ENCODE measurements around the gene TTC9B.

The TTC9B gene

GRCh38 chr19:40239415-40240226 lies 21.4 kb upstream of the TTC9B start:
- Histone ChIP-seq H3K4me1 (ENCODE audit: control insufficient read depth, insufficient read depth, low read length) (no peaks in the 10 kb centered on the region), H3K4me3 (ENCODE audit: low read depth, low read length) (no peak overlapping the region), H3K27ac (ENCODE audit: low read depth, low read length) (no peak overlapping the region), H3K9ac (ENCODE audit: low read depth, low read length) (no peak overlapping the region), H3K9me3 (ENCODE audit: control insufficient read depth, insufficient read depth, low read length) (no peaks in the 10 kb centered on the region), H3K27me3 (ENCODE audit: control insufficient read depth, insufficient read depth, low read length) (no peaks in the 10 kb centered on the region), H3K36me3 (ENCODE audit: control insufficient read depth, insufficient read depth, low read length) (peaks cover 68% of the 10 kb centered on the region)

DNA sequence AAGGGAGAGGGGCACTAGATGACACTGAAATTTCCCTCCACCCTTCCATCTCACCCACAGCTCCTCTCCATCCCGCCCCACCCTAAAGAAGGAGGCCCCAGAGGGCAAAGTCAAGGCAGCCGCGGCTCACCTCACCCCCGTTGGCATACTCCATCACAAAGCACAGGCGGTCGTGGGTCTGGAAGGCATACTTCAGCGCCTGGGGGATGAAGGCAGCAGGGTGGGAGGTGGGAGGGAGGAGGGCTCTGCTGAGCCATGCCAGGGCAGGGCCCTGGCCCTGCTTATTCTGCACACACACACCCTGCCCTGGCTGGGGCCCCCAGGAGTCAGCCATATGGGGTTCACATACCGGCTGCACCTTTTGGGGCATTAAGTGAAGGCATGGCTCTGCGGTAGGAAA lies 20.6 kb upstream of the TTC9B start:
- H3K9me3 ChIP-seq (ENCODE audit: control insufficient read depth, insufficient read depth, low read length): no peaks in the 10 kb centered on the region
- peaks cover 68% of the 10 kb centered on the region for H3K36me3 ChIP-seq (ENCODE audit: control insufficient read depth, insufficient read depth, low read length)
- no peaks in the 10 kb centered on the region for H3K27me3 ChIP-seq (ENCODE audit: control insufficient read depth, insufficient read depth, low read length)
- H3K4me1 ChIP-seq (ENCODE audit: control insufficient read depth, insufficient read depth, low read length): no peaks in the 10 kb centered on the region
- no peak overlapping the region for H3K27ac ChIP-seq (ENCODE audit: low read depth, low read length)
- no peak overlapping the region for H3K4me3 ChIP-seq (ENCODE audit: low read depth, low read length)
- H3K9ac ChIP-seq (ENCODE audit: low read depth, low read length): no peak overlapping the region

DNA sequence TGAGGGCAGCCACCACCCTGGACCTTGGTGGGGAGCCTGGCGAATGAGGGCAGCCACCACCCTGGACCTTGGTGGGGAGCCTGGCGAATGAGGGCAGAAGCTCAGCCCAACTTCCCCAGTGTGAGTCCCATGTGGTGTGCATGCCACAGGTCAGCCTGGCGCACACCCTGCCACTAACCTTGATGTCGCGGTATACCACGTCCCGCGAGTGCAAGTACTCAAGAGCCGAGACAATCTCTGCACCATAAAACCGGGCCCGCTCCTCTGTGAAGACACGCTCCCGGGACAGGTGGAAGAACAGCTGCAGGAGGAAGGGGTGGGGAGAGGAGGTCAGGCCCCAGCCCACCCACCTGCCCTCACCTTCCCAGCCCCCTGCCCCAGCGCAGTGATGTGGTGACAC lies 19.6 kb upstream of the TTC9B start:
- H3K4me1 ChIP-seq (ENCODE audit: control insufficient read depth, insufficient read depth, low read length): no peaks in the 10 kb centered on the region
- H3K9ac ChIP-seq (ENCODE audit: low read depth, low read length): no peak overlapping the region
- H3K27me3 ChIP-seq (ENCODE audit: control insufficient read depth, insufficient read depth, low read length): no peaks in the 10 kb centered on the region
- no peak overlapping the region for H3K27ac ChIP-seq (ENCODE audit: low read depth, low read length)
- peaks cover 72% of the 10 kb centered on the region for H3K36me3 ChIP-seq (ENCODE audit: control insufficient read depth, insufficient read depth, low read length)
- no peak overlapping the region for H3K4me3 ChIP-seq (ENCODE audit: low read depth, low read length)
- no peaks in the 10 kb centered on the region for H3K9me3 ChIP-seq (ENCODE audit: control insufficient read depth, insufficient read depth, low read length)

GRCh38 chr19:40236366-40236765 lies 18.2 kb upstream of the TTC9B start:
- Histone ChIP-seq H3K9ac (ENCODE audit: low read depth, low read length) (no peak overlapping the region), H3K27me3 (ENCODE audit: control insufficient read depth, insufficient read depth, low read length) (no peaks in the 10 kb centered on the region), H3K27ac (ENCODE audit: low read depth, low read length) (no peak overlapping the region), H3K9me3 (ENCODE audit: control insufficient read depth, insufficient read depth, low read length) (no peaks in the 10 kb centered on the region), H3K36me3 (ENCODE audit: control insufficient read depth, insufficient read depth, low read length) (peaks cover 61% of the 10 kb centered on the region), H3K4me3 (ENCODE audit: low read depth, low read length) (no peak overlapping the region), H3K4me1 (ENCODE audit: control insufficient read depth, insufficient read depth, low read length) (peaks cover 8% of the 10 kb centered on the region)

DNA sequence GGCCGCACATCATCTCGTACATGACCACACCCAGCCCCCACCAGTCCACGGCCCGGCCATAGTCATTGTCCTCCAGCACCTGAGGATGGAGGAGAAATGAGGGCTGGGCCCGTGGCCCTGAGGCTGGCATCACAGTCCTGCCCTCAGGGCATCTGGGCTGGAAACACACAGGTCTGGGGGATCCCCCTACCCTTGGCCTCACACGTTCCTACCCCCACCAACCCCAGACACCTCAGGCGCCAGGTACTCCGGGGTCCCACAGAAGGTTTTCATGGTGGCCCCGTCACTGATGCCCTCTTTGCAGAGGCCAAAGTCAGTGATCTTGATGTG lies 17.8 kb upstream of the TTC9B start:
- Histone ChIP-seq H3K9ac (ENCODE audit: low read depth, low read length) (no peak overlapping the region), H3K9me3 (ENCODE audit: control insufficient read depth, insufficient read depth, low read length) (no peaks in the 10 kb centered on the region), H3K36me3 (ENCODE audit: control insufficient read depth, insufficient read depth, low read length) (peaks cover 57% of the 10 kb centered on the region), H3K27ac (ENCODE audit: low read depth, low read length) (no peak overlapping the region), H3K27me3 (ENCODE audit: control insufficient read depth, insufficient read depth, low read length) (no peaks in the 10 kb centered on the region), H3K4me3 (ENCODE audit: low read depth, low read length) (no peak overlapping the region), H3K4me1 (ENCODE audit: control insufficient read depth, insufficient read depth, low read length) (peaks cover 11% of the 10 kb centered on the region)

- peaks cover 53% of the 10 kb centered on the region for H3K36me3 ChIP-seq (ENCODE audit: control insufficient read depth, insufficient read depth, low read length)
- H3K27me3 ChIP-seq (ENCODE audit: control insufficient read depth, insufficient read depth, low read length): no peaks in the 10 kb centered on the region
- no peak overlapping the region for H3K9ac ChIP-seq (ENCODE audit: low read depth, low read length)
- H3K4me1 ChIP-seq (ENCODE audit: control insufficient read depth, insufficient read depth, low read length): peaks cover 12% of the 10 kb centered on the region
- H3K4me3 ChIP-seq (ENCODE audit: low read depth, low read length): no peak overlapping the region
- no peaks in the 10 kb centered on the region for H3K9me3 ChIP-seq (ENCODE audit: control insufficient read depth, insufficient read depth, low read length)
- H3K27ac ChIP-seq (ENCODE audit: low read depth, low read length): no peak overlapping the region
Observed at GRCh38 chr19:40235238-40236025, 17.2 kb upstream of the TTC9B start.

DNA sequence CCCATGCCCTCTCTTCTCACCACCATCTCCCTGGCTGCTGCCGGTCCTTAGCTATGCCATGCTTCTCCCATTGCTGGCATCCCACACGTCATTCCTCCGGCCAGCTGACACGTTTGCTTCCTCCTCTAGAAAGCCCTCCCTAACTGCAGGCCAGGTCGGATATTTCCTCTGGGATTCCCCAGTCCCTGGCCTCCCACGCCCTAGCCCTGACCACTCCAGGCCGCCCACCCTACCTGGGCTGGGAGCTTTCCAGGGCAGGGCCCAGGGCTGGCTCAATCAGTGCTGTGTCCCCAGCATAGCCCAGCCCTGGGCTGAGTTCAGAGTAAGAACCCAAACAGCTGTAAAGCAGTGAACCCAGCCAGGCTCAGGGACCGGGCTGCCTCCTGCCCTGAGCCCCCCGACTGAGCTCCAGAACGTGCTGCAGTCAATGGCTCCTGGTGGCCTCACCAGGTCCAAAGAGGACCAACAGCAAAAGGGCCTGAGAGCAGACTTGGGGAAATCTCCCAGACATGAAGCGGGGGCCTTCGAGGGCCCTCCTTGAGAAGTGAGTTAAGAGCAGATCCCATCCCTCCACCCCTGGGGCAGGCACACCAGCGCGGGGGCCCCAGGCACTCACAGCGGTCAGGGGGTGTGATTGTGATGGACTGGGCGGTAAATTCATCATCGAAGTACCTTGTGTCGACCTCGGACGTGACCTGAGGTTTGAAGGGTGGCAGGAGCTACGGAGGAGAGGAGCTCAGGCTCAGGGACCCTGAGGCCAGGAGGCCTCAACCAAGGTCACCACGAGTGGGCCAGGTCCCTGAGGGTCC lies 16.4 kb upstream of the TTC9B start:
- Histone ChIP-seq H3K4me1 (ENCODE audit: control insufficient read depth, insufficient read depth, low read length) (peaks cover 12% of the 10 kb centered on the region), H3K4me3 (ENCODE audit: low read depth, low read length) (no peak overlapping the region), H3K9ac (ENCODE audit: low read depth, low read length) (no peak overlapping the region), H3K9me3 (ENCODE audit: control insufficient read depth, insufficient read depth, low read length) (no peaks in the 10 kb centered on the region), H3K27me3 (ENCODE audit: control insufficient read depth, insufficient read depth, low read length) (no peaks in the 10 kb centered on the region), H3K27ac (ENCODE audit: low read depth, low read length) (no peak overlapping the region), H3K36me3 (ENCODE audit: control insufficient read depth, insufficient read depth, low read length) (peaks cover 45% of the 10 kb centered on the region)

GRCh38 chr19:40233811-40234389 lies 15.7 kb upstream of the TTC9B start:
- Histone ChIP-seq H3K27me3 (ENCODE audit: control insufficient read depth, insufficient read depth, low read length) (no peaks in the 10 kb centered on the region), H3K4me1 (ENCODE audit: control insufficient read depth, insufficient read depth, low read length) (peaks cover 12% of the 10 kb centered on the region), H3K9ac (ENCODE audit: low read depth, low read length) (no peak overlapping the region), H3K27ac (ENCODE audit: low read depth, low read length) (no peak overlapping the region), H3K4me3 (ENCODE audit: low read depth, low read length) (no peak overlapping the region), H3K36me3 (ENCODE audit: control insufficient read depth, insufficient read depth, low read length) (peaks cover 38% of the 10 kb centered on the region), H3K9me3 (ENCODE audit: control insufficient read depth, insufficient read depth, low read length) (no peaks in the 10 kb centered on the region)

DNA sequence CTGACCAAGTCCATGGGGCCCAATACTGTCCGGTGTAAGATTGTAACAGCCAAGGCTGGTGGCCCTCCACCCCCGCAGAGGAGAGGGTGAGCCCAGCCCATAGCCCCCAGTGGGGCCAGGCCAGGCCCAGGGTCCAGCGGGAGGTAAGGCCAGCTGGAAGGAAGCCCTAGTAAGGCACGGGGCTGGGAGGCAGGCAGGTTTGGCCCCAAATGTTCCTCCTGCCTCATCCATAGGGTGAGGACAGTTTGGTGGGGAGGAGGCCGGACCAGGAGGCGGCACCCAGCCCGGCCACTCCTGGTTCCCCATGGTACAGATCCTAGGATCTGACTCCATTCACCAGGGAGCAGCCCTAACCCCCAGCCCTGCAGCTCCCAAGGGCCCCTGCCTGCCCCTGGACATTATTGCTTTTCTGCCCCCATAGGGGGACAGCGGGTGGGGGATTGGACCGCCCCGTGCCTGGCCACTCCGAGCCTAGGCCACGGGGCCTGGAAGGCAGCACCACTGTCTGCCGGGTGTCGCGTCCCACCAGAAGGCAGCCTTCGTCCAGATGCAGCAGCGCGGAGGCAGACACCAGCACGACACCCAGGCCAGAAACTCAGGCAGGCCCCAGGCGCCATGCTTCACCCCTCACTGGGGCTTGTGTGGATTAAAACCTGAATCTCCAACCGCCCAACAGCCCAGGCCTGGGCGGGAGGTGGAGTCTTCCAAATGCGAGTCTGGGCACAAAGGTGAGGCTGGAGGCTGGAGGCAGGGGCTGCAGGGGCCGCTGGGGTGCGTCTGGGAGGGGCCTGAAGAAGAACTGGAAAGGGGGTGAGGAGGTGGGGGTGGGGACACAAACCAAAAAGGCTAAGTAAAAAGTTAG lies 15.0 kb upstream of the TTC9B start:
- peaks cover 12% of the 10 kb centered on the region for H3K4me1 ChIP-seq (ENCODE audit: control insufficient read depth, insufficient read depth, low read length)
- no peaks in the 10 kb centered on the region for H3K9me3 ChIP-seq (ENCODE audit: control insufficient read depth, insufficient read depth, low read length)
- no peak overlapping the region for H3K4me3 ChIP-seq (ENCODE audit: low read depth, low read length)
- H3K9ac ChIP-seq (ENCODE audit: low read depth, low read length): no peak overlapping the region
- no peak overlapping the region for H3K27ac ChIP-seq (ENCODE audit: low read depth, low read length)
- no peaks in the 10 kb centered on the region for H3K27me3 ChIP-seq (ENCODE audit: control insufficient read depth, insufficient read depth, low read length)
- peaks cover 32% of the 10 kb centered on the region for H3K36me3 ChIP-seq (ENCODE audit: control insufficient read depth, insufficient read depth, low read length)

DNA sequence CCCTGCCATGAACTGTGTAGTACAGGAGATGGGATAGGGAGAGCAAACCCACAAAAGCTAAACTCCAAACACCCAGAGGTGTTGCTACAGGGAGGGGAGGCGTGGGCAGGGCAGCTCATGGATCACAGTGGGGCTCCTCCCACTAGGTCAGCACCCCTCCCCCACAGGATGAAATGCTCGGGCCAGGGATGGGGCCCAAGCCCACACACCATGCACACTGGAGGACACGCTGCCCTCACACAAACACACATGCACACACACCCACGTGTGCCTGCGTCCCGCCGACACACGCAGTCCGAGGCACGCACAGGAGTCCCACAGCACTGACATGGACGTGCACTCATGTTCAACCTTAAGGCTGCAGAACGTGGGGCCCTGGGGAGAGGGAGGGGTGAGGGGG lies 14.3 kb upstream of the TTC9B start:
- H3K36me3 ChIP-seq (ENCODE audit: control insufficient read depth, insufficient read depth, low read length): peaks cover 26% of the 10 kb centered on the region
- no peak overlapping the region for H3K27ac ChIP-seq (ENCODE audit: low read depth, low read length)
- no peak overlapping the region for H3K9ac ChIP-seq (ENCODE audit: low read depth, low read length)
- no peaks in the 10 kb centered on the region for H3K27me3 ChIP-seq (ENCODE audit: control insufficient read depth, insufficient read depth, low read length)
- no peaks in the 10 kb centered on the region for H3K9me3 ChIP-seq (ENCODE audit: control insufficient read depth, insufficient read depth, low read length)
- H3K4me3 ChIP-seq (ENCODE audit: low read depth, low read length): no peak overlapping the region
- H3K4me1 ChIP-seq (ENCODE audit: control insufficient read depth, insufficient read depth, low read length): peaks cover 12% of the 10 kb centered on the region

All from HUES48 (cell line).